Fibroblast of peridontal ligament (primary cell): ENCODE results near the gene FGF14.

Source experiments
- DNase-seq: peaks from one replicate; pipeline ENCODE4 v3.0.0-alpha.2; 2010; ENCODE audit errors: extremely low read depth

The FGF14 gene

GRCh38 chr13:101930331-101930730 is 471.5 kb downstream of the FGF14 start:
- DNase-seq = peak; percentile 61

- no peak for DNase-seq
Observed at GRCh38 chr13:101925731-101926130, 476.1 kb downstream of the FGF14 start.

GRCh38 chr13:101919541-101920181 is 482.2 kb downstream of the FGF14 start:
- DNase-seq = peak; percentile 28

- no peak for DNase-seq
Observed at GRCh38 chr13:101917833-101918661, 483.8 kb downstream of the FGF14 start.

GRCh38 chr13:101917475-101917810 is 484.4 kb downstream of the FGF14 start:
- no peak for DNase-seq

GRCh38 chr13:101916775-101917474 is 484.9 kb downstream of the FGF14 start:
- DNase-seq = no peak

GRCh38 chr13:101916108-101916774 is 485.6 kb downstream of the FGF14 start:
- DNase-seq = peak; percentile 2

GRCh38 chr13:101915755-101916107 is 486.1 kb downstream of the FGF14 start:
- DNase-seq = no peak

GRCh38 chr13:101915331-101915730 is 486.5 kb downstream of the FGF14 start:
- no peak for DNase-seq

- no peak for DNase-seq
Observed at GRCh38 chr13:101911752-101912151, 490.1 kb downstream of the FGF14 start.

- DNase-seq = no peak
Observed at GRCh38 chr13:101903890-101904289, 498.0 kb downstream of the FGF14 start.

- no peak for DNase-seq
Observed at GRCh38 chr13:101898676-101899075, 503.2 kb downstream of the FGF14 start.

GRCh38 chr13:101896541-101896940 is 505.3 kb downstream of the FGF14 start:
- DNase-seq = no peak

- DNase-seq = no peak
Observed at GRCh38 chr13:101893021-101893420, 508.8 kb downstream of the FGF14 start.

GRCh38 chr13:101892296-101892695 is 509.6 kb downstream of the FGF14 start:
- DNase-seq = no peak

- no peak for DNase-seq
Observed at GRCh38 chr13:101881593-101881992, 520.3 kb downstream of the FGF14 start.

GRCh38 chr13:101880581-101880980 is 521.3 kb downstream of the FGF14 start:
- no peak for DNase-seq

GRCh38 chr13:101876951-101877350 is 524.9 kb downstream of the FGF14 start:
- DNase-seq = no peak

GRCh38 chr13:101875717-101876393 is 526.0 kb downstream of the FGF14 start:
- DNase-seq = peak; percentile 94

- DNase-seq = no peak
Observed at GRCh38 chr13:101875091-101875490, 526.8 kb downstream of the FGF14 start.

- peak; percentile 51 for DNase-seq
Observed at GRCh38 chr13:101869553-101869952, 532.3 kb downstream of the FGF14 start.
